ENCODE data around the gene BAZ1B.

DNA sequence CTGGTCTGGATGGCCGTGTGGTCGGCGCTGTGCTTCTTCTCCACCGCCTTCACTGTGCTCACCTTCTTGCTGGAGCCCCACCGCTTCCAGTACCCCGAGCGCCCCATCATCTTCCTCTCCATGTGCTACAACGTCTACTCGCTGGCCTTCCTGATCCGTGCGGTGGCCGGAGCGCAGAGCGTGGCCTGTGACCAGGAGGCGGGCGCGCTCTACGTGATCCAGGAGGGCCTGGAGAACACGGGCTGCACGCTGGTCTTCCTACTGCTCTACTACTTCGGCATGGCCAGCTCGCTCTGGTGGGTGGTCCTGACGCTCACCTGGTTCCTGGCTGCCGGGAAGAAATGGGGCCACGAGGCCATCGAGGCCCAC lies 87.4 kb downstream of the BAZ1B start:
- TF ChIP-seq, protein P1, sequence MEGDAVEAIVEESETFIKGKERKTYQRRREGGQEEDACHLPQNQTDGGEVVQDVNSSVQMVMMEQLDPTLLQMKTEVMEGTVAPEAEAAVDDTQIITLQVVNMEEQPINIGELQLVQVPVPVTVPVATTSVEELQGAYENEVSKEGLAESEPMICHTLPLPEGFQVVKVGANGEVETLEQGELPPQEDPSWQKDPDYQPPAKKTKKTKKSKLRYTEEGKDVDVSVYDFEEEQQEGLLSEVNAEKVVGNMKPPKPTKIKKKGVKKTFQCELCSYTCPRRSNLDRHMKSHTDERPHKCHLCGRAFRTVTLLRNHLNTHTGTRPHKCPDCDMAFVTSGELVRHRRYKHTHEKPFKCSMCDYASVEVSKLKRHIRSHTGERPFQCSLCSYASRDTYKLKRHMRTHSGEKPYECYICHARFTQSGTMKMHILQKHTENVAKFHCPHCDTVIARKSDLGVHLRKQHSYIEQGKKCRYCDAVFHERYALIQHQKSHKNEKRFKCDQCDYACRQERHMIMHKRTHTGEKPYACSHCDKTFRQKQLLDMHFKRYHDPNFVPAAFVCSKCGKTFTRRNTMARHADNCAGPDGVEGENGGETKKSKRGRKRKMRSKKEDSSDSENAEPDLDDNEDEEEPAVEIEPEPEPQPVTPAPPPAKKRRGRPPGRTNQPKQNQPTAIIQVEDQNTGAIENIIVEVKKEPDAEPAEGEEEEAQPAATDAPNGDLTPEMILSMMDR (IDR thresholded peaks at IDR 0.05 in 4 of 5, conservative IDR thresholded peaks at IDR 0.05 in 1 of 5): no peak
- TF ChIP-seq POLR2A (IDR thresholded peaks at IDR 0.05): no peak
